ENCODE data around the gene ANKRD13C.

The ANKRD13C gene

DNA sequence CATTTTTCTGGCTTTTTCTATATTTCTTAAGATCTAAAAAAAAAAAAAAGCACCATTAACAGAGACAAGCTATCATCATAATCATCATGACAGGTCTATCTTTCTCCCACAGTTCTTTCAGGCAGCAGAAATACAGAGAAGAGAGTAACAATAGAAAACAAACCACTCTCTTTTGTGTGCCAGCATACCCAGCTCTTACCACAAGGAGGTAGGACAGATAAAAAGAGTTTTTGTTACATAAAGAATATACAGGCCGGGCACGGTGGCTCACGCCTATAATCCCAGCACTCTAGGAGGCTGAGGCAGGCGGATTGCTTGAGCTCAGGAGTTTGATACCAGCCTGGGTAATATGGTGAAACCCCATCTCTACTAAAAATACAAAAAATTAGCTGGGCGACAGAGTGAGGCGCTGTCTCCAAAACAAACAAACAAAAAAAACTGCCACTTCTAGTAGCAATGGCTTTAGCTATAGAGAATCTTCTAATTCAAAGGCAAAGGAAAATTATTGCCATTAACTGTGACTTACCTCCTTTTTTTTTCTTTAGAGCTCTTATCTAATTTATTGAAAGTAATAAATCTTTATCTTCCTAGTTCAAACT lies 39.7 kb downstream of the ANKRD13C start:
- in situ Hi-C loops (cut with MboI; ENCODE audit: low sequenced_read_pairs): no loop called here

DNA sequence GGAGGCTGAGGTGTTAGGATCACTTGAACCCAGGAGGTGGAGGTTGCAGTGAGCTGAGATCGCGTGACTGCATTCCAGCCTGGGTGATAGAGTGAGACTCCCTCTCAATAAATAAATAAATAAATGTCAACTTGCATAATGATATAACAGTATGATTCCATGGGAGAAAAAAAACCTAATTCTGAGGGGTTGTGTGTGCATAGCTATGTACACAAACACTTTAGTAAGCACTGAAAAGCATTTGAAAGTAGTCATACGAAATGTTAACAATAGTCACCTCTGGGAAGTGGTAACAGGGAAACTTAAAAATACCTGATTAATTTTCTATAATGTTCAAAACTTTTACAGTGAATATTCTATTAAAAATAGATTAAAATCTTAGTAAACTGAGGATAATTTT lies 43.2 kb downstream of the ANKRD13C start:
- in situ Hi-C loops (cut with MboI; ENCODE audit: low sequenced_read_pairs): no loop called here

DNA sequence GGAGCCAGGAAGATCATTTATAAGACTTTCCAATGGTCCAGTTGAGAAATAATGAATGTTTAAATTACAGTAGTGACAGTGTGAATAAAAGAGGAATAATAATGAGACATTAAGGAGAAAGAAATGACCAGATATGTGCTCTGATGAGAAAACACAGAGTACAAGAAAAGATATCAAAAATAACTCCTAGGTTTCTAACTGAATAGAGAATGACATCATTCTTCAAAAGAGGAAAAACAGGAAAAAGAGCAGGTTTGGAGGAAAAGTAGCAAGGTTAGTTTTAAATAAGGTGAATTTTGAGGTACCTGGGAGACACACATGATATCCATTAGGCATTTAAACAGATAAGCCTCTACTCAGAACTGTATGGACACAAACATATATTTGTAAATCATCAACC lies 55.0 kb downstream of the ANKRD13C start:
- in situ Hi-C loops (cut with MboI; ENCODE audit: low sequenced_read_pairs): no loop called here

DNA sequence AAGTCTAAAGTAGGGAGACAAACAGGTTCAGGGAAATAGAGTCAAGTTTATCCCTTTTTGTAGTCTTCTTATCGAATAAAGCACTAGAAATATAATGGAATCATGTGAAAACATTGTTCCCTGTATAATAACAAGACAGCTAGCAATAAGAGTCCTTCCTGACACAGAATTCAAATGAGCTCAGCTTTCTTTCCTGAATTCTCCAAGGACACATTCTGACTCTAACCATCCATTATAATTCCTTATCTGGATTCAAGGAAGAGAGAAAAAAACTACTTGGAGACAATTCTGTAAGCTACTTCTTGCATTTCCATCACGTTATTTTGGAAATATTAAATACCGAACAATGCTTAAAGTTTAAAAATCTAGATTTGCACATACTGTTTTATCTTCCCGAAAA lies 58.8 kb downstream of the ANKRD13C start:
- in situ Hi-C loops (cut with MboI; ENCODE audit: low sequenced_read_pairs): no loop called here

DNA sequence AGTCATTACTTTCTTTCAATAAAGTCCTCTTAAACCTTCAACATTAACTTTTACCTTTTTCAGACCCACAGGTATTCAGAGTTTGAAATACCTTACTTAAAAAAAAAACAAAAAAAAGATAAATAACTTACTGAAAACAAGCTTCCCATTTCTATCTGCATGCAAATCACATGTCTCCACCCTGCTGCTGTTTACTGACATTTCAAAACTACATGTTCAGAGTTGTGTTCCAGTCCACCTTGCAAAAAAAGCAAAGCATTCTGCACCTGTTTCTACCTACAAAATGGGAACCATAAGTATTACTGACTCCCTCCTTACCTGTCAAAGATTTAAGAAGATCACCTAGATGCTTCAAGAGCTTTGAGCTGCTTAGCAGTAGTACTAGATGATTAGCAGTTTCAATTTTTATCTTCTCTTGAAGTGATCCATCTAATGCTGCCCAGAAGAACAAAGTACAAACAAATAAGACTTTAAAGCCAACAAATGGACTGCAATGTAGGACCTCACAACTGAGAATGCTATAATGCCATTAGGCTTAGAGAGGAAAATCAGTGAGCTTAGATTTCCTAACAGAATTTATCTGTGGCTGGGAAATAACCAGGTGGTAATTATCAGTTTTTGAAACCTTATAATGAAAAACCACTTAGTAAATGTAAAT lies 61.2 kb downstream of the ANKRD13C start:
- in situ Hi-C loops (cut with MboI; ENCODE audit: low sequenced_read_pairs): no loop called here

DNA sequence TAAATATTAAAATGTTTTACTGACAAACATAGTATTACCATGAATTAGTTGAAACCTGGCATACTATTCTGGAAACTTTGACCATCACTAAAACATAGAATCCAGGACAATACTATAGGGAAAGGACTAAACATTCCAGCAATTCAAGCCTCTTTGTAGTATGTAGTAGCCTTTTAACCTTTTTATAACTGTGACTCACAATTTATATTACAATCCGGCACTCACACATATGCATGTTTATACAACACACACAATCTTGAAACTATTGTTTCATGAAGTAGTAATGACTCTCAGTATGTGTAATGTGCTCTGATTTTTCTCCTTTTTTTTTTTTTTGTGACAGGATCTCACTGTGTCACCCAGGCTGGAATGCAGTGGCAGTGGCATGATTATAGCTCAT lies 64.3 kb downstream of the ANKRD13C start:
- in situ Hi-C loops (cut with MboI; ENCODE audit: low sequenced_read_pairs): no loop called here

DNA sequence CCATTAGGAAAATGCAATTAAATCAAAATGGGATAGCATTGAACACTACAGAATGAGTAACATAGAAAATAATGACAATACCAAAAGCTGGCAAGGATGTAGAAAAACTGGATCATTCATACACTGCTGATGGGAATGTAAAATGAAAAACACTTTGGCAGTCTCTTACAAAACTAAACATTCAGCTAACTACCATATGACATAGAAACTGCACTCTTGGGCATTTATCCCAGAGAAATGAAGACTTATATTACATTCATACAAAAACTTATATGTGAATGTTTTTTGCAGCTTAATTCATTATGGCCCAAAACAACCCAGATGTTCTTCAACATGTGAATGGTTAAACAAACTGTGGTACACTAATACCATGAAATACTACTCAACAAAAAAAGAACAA lies 66.4 kb downstream of the ANKRD13C start:
- in situ Hi-C loops (cut with MboI; ENCODE audit: low sequenced_read_pairs): no loop called here

DNA sequence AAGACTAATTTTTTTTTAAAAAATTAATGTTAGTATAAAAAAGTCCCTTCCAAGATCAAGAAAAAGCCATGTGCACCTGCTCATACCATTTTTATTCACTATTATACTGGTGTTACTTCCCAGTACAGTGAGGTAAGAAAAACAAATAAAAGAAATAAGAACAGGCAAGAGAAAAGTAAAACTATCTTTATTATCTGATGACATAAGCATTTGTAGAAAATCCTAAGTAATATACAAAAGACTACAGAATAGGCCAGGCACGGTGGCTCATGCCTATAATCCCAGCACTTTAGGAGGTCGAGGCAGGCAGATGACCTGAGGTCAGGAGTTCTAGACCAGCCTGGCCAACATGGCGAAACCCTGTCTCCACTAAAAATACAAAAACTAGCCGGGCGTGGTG lies 68.1 kb downstream of the ANKRD13C start:
- in situ Hi-C loops (cut with MboI; ENCODE audit: low sequenced_read_pairs): no loop called here

DNA sequence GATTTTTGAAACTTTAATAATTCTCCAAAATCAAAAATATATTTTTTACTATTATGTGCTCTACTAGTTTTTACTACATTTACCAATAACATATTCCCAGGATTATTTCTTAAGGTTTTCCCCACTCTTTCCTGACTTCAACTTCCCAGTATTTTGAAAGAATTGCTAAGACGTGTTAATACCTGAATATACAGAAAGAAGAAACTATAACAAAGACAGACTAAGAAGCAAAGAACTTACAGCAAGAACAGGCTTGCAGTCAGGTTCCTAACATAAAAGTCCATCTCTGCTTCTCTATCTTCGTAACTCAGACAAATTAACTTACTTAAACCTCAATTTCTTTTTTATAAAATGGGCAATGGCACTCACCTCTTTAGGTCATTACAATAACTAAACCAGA lies 70.2 kb downstream of the ANKRD13C start:
- in situ Hi-C loops (cut with MboI; ENCODE audit: low sequenced_read_pairs): no loop called here

DNA sequence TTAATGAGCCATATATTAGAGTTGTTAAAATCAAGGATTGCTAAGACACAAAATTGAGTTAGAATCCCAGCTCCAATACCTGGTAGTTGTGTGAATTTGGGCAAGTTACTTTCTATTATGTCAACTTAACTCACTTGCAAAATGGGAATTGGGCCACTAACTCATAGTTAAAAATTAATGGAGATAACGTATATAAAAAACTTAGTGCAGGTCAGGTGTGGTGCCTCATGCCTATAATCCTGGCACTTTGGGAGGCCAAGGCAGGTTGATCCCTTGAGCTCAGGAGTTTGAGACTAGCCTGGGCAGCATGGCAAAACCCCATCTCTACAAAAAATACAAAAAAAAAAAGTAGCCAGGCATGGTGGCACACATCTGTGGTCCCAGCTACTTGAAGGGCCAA lies 75.8 kb downstream of the ANKRD13C start:
- in situ Hi-C loops (cut with MboI; ENCODE audit: low sequenced_read_pairs): no loop called here

DNA sequence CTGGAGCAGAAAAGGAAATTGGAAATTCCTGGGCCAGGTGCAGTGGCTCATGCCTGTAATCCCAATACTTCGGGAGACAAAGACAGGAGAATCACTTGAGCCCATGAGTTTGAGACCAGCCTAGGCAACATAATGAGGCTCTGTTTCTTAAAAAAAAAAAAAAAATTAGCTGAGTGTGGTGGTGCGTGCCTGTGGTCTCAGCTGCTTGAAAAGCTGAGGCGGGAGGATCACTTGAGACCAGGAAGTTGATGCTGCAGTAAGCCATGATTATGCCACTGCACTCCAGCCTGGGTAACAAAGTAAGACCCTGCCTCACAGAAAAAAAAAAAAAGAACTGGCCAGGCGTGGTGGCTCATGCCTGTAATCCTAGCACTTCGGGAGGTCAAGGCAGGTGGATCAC lies 76.6 kb downstream of the ANKRD13C start:
- in situ Hi-C loops (cut with MboI; ENCODE audit: low sequenced_read_pairs): no loop called here

DNA sequence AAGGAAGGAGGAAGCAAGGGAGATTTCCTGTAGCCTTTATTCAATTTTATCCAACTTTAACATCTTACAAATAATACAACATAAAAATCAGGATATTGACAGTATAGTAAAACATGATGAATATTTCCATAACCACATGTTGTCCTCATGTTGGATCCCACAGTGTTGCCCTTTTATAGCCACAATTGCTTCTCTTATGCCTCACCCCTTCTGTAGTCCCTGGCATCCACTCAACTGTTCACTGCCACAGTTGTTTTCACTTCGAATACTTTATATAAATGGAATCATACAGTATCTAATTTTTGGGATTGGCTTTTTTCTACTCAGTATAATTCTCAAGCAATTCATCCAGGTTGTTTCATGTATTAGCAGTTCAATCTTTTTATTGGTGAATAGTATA lies 88.6 kb downstream of the ANKRD13C start:
- in situ Hi-C loops (cut with MboI; ENCODE audit: low sequenced_read_pairs): no loop called here

DNA sequence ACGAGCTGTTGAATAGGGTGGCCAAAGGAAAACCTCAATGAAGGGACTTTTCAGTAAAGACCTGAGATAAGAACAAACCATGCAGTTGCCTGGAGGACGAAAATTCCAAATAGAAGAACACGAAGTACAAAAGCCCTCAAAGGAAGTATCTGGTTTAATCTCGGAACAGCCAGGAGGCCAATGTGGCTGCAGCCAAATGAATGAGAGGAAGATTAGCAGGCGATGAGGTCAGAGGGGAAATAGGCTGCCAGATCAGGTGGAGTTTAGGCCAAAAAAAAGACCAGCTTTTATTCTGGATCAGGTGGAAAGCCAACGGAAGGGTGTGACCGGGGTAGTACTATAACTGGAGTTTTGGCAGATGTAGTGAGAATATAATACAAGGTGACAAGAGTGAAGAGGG lies 89.7 kb downstream of the ANKRD13C start:
- in situ Hi-C loops (cut with MboI; ENCODE audit: low sequenced_read_pairs): no loop called here

DNA sequence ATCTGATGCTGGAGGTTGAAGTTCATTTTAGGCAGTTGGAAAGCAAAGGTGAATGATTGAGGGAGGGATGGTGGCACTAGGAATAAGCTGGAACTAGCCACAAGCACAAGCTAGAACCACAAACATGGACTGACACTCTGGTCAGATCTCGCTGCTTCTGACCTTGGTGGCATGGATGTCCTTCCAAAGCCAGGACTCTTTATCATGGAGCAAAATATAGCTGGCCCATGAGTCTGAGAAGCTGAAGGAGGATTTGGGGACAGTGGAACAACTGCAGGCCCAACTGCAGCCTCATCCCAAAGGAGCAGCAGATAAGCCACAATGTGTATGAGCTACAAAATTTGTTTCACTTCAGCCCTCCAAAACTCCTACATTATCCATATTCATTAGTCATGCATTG lies 97.9 kb downstream of the ANKRD13C start:
- in situ Hi-C loops (cut with MboI; ENCODE audit: low sequenced_read_pairs): no loop called here

DNA sequence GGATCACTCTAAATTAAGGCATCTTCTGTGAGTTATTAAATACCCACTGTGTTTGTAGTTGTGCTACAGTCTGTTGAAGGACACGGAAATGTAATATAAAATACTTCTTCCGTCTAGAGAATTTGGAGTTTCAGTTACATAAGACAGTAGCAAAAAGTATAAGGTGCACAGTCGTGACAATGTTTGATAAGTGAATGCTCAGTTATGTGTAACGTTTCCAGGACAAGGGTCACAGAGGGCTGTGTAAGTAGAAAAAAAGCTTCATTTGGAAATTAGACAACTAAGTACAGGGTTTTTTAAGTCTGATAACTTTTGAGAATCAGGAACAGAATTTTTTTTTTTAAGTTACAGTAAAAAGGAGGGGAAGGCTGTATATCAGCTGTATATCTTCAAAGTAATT lies 105.8 kb downstream of the ANKRD13C start:
- in situ Hi-C loops (cut with MboI; ENCODE audit: low sequenced_read_pairs): no loop called here

DNA sequence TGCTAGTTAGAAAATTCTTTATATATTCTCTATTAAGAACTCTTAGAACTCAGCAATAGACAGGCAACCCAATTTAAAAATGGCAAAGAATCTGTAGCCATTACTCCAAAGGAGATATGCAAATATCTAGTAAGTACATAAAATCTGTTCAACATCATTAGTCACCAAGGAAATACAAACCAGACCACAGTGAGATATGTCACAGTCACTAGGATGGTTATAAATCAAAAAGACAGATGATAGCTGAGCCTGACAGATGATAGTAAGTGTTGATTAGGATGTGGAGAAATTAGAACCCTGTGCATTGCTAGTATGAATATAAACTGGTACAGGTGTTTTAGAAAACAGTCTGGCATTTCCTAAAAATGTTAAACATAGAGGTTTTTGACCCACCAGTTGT lies 106.8 kb downstream of the ANKRD13C start:
- in situ Hi-C loops (cut with MboI; ENCODE audit: low sequenced_read_pairs): no loop called here

DNA sequence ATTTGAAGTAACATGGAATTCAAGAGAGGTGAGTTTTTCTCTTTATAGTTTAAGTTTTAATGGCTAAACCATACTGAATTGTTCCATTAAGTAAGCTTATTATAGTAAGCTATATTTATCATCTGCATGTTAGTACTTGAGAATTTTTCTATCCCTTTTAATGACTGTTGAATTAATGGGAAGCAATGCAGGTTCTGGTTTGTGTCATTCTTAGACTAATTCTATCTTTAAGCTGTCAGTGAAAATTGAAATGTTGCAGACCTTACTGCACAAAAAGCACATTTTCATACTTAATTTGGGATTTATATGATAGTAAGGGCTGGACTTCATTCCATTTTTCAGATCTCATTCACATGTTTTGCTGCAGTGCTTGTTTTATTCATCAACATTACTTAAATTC lies 107.4 kb downstream of the ANKRD13C start:
- in situ Hi-C loops (cut with MboI; ENCODE audit: low sequenced_read_pairs): no loop called here

DNA sequence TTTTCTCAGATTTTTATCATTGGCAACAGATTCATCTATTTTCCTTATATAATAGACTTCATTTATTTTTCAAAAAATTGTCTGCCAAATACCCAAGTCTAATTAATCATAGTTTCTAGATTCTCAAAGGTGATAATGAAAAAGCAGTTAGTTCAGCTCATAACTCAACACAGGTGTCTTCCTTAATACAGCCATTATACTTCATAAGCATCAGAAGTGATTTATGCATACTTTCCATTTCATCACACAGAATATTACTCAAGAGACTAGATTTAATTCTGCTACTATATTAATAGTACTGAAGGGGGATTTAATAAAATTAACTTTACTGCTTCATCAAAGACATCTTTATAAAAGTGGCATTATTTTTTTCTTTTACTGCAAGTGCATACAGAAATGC lies 114.6 kb downstream of the ANKRD13C start:
- in situ Hi-C loops (cut with MboI; ENCODE audit: low sequenced_read_pairs): no loop called here

DNA sequence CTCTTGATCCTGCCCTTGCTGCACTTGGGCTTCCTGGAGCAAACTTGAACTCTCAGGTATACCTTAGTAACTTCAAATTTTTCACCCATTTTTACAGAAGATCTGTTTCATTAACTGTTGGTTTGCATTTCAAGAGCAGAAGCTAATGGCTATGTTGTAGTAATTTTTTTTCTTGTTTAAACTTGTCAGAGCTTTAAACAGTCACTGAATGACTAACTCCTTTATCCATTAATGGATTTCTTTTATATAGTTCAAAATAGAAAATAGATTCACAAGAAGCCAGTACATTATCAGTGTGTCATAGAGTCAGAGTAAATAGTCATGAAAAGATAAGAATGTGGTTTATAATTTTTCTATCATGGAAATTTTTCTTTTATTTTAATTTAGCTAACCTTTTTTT lies 119.8 kb downstream of the ANKRD13C start:
- in situ Hi-C loops (cut with MboI; ENCODE audit: low sequenced_read_pairs): no loop called here

DNA sequence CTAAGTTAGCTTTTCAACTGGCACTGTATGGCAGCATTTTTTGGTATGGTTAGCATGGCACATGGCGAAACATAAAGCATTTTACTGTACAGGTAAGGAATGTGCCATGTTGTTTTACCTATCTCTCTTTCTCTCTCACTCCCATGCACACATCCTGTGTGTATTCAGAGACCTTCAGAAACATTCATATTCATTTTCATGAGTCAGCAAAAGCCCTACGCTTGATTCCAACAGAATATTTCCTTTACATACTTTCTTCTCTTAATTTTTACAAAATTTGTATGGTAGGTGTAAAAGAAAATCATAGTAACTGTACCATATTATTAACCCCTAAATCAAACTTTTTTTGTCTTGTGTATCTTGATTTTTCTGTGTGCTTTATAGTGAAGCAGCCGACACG lies 123.0 kb downstream of the ANKRD13C start:
- in situ Hi-C loops (cut with MboI; ENCODE audit: low sequenced_read_pairs): no loop called here

DNA sequence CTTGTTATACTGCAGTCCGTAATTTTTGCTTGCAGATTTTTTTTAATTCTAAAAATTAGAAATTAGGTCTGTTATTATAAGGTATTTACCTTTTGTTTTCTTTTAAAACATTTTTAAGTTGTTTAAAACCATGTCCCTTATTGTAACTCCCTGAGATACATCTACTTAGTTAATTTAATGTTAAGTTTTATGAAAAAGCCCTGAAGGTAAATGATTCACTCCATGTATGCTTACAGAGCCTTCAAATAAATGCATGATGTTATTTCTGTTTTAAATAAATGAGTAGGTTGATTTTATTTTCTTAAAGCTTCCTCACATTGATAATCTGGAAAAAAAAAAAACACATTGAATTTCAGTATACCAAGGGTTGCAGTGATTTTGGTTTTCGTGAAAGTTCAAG lies 125.9 kb downstream of the ANKRD13C start:
- in situ Hi-C loops (cut with MboI; ENCODE audit: low sequenced_read_pairs): no loop called here

DNA sequence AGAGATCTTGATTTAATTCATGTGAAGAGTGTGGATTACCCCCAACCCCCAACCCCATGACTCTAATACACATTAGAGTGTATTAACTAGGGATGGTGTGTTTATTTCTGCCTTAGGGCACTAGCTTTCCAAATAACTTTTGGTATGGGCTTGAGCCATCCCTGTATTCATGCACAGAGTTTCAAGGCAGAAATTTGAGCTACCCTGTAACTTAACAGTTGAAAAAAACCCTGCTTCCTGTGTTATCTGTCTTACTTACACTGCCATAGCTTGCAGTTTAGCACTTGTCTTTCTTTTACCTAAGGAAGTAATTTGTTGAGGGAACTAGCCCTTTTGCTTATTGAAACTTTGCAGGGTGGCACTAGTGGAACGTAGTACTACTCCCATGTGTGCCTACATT lies 127.1 kb downstream of the ANKRD13C start:
- in situ Hi-C loops (cut with MboI; ENCODE audit: low sequenced_read_pairs): no loop called here

DNA sequence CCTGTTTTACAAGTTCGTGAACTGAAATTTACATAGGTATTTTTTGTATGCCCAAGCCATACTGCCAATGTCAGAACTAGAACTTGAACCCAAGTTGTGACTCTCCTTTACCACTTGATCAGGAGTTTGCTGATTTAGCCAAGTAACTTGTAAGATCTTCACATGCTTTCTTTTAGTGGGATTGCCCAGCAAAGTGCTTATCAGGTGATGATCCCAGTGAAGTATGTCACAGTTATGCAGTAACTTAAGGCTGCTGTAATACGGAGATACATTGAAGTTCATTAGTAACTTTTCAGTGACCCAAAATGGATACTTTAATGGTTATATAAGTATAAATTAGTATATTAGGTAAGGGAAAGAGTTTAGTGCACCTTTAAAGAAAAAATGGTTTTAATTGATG lies 129.6 kb downstream of the ANKRD13C start:
- in situ Hi-C loops (cut with MboI; ENCODE audit: low sequenced_read_pairs): no loop called here
